Measurements from ENCODE around the gene EEF2K.

EEF2K gene

GRCh38 chr16:22321340-22322001 is 115.4 kb downstream of the EEF2K start:
- DNase-seq = peak; percentile 12 to 70

GRCh38 chr16:22322021-22322471 is 116.0 kb downstream of the EEF2K start:
- DNase-seq = no peak

GRCh38 chr16:22322741-22323140 is 116.7 kb downstream of the EEF2K start:
- no peak for DNase-seq

- DNase-seq = no peak
Observed at GRCh38 chr16:22323173-22323958, 117.3 kb downstream of the EEF2K start.

GRCh38 chr16:22323959-22324786 is 118.1 kb downstream of the EEF2K start:
- no peak for DNase-seq

GRCh38 chr16:22324787-22325597 is 118.9 kb downstream of the EEF2K start:
- DNase-seq = no peak

- DNase-seq = no peak
Observed at GRCh38 chr16:22325598-22326368, 119.7 kb downstream of the EEF2K start.

GRCh38 chr16:22326369-22326652 is 120.2 kb downstream of the EEF2K start:
- DNase-seq = no peak

GRCh38 chr16:22326771-22327445 is 120.8 kb downstream of the EEF2K start:
- no peak for DNase-seq

GRCh38 chr16:22327446-22327775 is 121.3 kb downstream of the EEF2K start:
- no peak for DNase-seq

- DNase-seq = no peak
Observed at GRCh38 chr16:22328081-22328725, 122.1 kb downstream of the EEF2K start.

- DNase-seq = no peak
Observed at GRCh38 chr16:22329199-22329695, 123.2 kb downstream of the EEF2K start.

GRCh38 chr16:22330326-22330725 is 124.2 kb downstream of the EEF2K start:
- DNase-seq = no peak

GRCh38 chr16:22333457-22333994 is 127.4 kb downstream of the EEF2K start:
- no peak for DNase-seq

- no peak for DNase-seq
Observed at GRCh38 chr16:22335668-22336246, 129.7 kb downstream of the EEF2K start.

GRCh38 chr16:22336581-22336980 is 130.5 kb downstream of the EEF2K start:
- DNase-seq = no peak

- DNase-seq = no peak
Observed at GRCh38 chr16:22337045-22337444, 131.0 kb downstream of the EEF2K start.

GRCh38 chr16:22337849-22338635 is 132.0 kb downstream of the EEF2K start:
- no peak for DNase-seq
